Stimulated activated CD8-positive, alpha-beta memory T cell treated with anti-CD3 and anti-CD28 coated beads, Interleukin-2, amount 100 ng/mL, for 48 hours (primary cell): ENCODE data around the gene PARN.
"Not testable (repeated sequence)": the region's sequence is repeated elsewhere in the genome, so short reads cannot be mapped to it uniquely, and the experiment has no call there.

Experiments
- DNase-seq, 2 donors: peaks; one replicate each; pipeline ENCODE4 v3.0.0-alpha.2; 2020; ENCODE audit warnings: low read depth in 2 of 2

Gene PARN, protein sequence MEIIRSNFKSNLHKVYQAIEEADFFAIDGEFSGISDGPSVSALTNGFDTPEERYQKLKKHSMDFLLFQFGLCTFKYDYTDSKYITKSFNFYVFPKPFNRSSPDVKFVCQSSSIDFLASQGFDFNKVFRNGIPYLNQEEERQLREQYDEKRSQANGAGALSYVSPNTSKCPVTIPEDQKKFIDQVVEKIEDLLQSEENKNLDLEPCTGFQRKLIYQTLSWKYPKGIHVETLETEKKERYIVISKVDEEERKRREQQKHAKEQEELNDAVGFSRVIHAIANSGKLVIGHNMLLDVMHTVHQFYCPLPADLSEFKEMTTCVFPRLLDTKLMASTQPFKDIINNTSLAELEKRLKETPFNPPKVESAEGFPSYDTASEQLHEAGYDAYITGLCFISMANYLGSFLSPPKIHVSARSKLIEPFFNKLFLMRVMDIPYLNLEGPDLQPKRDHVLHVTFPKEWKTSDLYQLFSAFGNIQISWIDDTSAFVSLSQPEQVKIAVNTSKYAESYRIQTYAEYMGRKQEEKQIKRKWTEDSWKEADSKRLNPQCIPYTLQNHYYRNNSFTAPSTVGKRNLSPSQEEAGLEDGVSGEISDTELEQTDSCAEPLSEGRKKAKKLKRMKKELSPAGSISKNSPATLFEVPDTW

DNA sequence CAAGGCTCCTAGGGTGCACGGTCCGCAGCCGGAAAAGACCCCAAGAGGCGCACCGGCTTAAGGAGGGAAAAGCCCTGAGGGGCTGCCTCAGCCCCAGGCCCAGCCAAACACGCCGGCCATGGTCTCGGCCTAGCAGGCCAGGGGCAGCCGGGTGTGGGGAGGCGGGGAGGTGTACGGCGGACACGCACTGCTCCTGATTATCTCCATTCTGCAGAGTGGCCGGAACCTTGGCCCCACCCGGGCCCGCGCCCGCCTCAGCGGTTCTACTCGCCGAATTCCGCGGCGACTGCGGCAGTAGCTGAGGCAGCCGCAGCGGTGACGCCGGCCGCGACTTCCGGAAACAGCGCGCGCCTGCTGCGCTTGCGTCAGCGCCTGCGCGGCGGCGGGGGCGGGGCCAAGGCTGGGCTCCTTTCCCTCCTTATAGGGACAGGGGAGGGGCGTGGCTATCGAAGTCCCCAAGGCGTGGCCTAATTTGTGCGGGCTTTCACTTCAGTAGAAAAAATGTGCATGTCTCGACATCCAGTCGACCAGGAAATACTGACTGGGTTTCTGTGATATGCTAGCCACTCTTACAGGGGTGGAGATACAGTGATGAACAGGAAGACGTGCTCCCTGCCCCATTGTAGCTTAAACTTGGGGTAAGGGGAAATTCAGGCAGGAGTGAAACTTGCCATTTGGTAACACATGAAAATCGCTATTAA lies at the start of gene PARN:
TSS of gene PARN (minus strand) at position 342 of the 701 bp plus-strand sequence. CDS start at position 207, 135 bp downstream.
- DNase-seq, result peak; percentile 96 to 97

DNA sequence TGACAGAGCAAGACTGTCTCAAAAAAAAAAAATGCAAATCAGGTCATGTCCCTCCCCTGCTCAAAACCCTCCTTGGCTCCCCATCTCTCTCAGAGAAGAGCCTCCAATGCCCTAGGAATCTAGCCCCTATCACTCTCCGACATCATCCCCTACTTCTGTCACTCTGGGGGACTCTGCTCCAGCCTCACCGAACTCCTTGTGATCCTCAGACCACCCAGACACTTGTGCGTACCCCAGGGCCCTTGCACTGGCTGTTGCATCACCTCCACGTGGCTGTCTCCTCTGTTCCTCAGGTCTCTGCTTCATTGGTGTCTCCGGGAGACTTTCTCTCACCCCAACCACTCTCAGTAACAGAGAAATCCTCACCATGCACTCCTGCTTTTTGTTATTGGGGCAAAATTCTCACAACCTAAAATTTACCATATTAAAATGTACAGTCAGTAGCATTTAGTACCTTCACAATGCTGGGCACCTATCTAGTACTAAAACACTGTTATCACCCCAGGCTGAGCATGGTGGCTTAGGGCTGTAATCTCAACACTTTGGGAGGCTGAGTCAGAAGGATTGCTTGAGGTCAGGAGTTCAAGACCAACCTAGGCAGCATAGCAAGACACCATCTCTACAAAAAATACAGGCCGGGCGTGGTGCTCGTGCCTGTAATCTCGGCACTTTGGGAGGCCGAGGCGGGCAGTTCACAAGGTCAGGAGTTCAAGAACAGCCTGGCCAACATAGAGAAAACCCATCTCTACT lies 48.9 kb upstream of the PARN start:
- DNase-seq, result no peak

DNA sequence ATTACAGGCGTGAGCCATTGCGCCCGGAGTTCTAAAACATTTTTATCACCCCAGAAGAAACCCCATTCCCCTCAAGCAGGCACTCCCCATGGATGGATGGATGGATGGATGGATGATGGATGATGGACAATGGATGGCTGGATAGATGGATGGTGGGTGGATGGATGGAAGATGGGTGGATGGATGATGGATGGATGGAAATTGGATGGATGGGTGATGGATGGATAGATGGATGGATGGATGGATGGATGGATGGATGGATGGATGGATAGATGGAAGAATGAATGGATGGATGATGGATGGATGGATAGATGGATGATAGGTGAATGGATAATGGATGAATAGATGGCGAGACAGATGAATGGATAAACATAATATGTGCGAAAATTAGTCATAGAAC lies 47.6 kb upstream of the PARN start:
- no peak for DNase-seq

DNA sequence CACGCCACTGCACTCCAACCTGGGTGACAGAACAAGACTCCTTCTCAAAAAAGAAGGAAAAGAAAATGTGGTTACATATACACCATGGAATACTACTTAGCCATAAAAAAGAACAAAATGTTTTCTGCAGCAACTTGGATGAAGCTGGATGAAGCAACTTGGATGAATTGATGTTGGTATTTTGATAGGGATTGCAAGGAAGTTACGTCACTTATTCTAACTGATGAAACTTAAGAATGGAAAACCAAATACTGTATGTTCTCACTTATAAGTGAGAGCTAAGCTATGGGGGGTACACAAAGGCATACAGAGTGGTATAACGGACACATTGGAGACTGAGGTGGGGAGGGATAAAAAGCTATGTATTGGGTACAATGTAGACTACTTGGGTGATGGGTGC lies 46.6 kb upstream of the PARN start:
- no peak for DNase-seq

DNA sequence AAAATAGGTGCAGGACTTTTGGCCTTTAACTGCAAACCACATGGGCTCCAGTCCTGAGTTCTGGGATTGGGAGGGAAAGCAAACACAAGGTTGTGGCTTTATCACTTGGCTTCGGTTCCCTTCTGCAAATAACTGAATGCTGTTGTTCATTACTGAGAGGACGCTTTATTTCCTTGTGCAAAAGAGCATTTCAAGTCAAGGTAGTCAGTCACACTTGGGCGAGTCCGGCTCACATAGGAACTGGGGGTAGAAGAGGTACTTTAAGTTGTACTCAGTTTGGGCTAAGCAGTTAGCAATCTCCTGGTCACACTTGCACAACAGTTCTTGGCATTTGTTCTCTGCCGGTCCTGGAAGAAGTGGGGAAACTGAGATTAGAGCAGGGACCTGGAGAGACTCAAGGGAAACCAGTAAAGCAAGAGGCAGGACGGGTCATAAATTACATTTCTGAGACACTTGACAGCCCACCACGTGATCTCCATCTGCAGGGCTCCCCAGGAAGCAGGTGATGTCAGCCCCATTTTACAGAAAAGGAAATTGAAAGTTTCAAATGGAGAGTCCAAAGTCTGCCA lies 42.4 kb upstream of the PARN start:
- no peak for DNase-seq

DNA sequence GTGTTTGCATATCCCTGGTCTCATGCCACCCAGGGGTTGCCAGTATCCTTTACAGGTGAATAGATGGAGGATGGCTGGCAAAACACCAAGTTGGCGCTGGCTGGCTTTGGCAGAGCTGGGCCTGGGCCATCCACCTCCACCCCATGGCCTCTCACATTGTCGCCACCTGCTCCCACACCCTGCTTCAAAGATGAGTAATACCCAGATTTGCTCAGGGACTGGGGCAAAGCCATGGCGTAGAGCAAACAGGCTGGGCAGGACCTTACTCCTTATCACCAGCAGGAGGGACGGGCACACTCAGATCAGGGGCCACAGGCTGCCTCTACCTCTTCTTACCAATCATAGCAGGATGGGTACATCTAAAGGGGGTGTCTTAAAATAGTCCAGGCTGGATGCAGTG lies 39.7 kb upstream of the PARN start:
- no peak for DNase-seq

DNA sequence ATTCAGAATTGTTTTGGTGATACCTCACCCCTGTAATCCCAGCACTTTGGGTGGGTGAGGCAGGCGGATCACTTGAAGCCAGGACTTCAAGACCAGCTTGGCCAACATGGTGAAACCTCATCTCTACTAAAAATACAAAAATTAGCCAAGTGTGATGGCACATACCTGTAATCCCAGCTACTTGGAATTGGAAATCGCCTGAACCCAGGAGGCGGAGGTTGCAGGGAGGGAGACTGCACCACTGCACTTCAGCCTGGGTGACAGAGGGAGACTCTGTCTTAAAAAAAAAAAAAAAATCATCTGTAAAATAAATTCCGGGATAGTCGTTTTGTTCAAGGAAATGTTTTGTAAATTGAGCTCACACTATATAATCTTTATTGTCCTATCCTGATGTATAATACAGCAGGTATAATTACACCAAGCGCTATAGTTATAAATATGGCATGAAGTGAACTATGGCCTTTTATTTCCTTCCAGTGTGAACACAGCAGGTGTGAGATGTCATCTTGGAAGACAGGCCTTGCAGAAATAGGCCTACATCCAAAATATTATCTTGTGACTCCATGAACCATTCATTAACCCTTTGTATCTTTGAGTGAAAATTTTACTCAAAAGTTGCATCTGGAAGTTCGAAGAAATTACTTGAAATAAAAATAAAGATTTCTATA lies 38.6 kb upstream of the PARN start:
- no peak for DNase-seq

DNA sequence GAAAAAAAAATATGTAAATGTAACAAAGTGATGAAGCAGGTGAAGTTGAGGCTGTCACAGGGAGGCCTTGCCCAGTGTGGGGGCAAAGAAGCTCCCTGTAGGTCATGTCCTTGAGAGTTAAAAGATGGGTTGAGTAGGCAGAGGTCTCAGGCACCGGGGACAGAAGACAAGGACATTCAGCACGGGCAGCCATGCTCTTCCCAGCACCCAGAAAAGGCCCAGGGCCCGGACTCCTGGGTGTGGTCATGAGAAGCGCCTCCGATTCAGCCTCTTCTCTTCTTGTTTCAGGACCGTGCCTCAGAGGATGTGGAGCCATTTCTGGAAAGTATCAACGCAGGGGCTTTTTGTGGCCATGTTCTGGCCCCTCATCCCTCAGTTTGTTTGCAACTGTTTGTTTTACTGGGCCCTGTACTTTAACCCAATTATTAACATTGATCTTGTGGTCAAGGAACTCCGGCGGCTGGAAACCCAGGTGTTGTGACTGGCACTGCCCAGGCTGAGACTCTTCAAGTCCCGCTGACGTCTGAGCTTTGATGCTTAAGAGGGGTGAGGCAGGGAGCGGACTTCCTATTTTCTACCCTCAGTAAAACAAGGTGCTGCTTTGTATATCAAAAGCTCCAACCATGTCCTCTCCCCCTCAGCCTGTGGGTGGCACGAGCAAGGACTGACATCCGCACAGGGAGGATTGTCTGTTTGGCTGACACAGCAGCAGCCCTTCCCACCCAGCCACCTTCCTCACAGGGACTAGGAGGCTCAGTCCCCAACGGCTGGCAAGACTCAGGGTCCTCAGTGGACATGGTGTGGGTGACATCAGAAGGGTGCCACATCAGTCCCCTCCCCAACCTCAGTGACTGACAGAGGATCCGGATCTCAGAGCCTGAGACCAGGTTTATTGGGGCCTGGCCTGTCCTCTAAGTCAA lies 37.5 kb upstream of the PARN start:
- DNase-seq, result no peak

DNA sequence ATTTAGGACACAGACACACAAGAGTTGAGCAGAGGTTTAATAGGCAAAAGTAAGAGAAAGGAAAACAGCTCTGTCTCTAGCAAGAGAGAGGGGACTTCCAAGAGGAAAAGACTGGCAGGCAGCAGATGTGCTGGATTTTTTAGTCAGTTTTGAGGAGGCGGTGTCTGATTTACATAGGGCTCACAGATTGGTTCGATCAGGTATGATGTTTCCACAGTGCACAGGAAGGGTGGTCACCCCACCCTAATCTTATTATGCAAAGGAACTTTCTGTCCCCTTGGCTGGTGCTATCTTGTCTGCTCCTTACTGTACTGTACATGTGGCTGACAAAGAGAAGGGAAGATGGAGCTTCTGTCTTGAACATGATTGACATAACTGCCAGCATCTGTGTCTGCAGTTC lies 28.0 kb upstream of the PARN start:
- DNase-seq, result no peak

DNA sequence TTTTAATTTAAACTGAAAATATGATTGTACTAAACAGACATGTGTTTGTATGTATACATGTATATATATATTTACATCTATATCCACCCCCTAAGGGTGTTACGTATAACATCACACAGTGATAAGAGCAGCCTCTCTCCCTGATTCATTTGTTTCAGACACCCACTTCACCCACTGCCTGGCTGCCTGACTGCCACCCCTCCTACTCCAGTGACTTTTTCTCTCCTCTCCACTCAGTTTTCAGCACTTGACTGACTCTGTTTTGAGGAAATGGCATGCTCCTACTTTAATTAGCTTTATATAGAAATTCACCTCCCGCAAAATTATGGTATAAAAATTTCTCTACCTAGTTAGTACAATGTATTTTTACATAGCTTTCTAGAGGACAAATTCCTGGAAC lies 22.7 kb upstream of the PARN start:
- DNase-seq, result no peak

DNA sequence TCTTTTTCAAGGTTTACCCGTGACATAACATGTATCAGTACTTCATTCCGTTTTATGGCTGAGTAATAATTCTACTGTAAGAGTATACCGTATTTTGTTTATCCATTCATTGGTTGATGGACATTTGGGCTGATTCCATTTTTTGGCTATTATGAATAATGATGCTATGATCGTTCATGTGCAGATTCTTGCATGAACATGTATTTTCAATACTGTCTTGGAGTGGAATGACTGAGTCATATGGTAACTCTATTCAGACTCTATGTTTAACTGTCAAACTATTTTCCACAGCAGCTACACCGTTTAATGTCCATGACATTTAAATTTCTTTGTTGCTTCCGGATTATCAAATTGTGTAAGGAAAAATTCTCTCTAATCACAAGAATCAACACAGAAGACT lies 20.6 kb upstream of the PARN start:
- no peak for DNase-seq

DNA sequence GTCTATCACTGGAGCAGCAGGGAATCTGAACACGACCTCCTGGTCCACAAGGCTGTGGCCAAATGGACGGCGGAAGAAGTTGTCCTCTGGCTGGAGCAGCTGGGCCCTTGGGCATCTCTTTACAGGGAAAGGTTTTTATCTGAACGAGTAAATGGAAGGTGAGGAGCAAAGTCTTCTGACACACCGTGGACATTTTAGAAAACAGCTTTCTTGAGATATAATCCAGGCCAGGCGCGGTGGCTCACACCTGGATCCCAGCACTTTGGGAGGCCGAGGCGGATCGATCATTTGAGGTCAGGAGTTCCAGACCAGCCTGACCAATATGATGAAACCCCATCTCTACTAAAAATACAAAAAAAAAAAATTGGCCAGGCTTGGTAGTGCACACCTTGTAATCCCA lies 19.8 kb upstream of the PARN start:
- no peak for DNase-seq

DNA sequence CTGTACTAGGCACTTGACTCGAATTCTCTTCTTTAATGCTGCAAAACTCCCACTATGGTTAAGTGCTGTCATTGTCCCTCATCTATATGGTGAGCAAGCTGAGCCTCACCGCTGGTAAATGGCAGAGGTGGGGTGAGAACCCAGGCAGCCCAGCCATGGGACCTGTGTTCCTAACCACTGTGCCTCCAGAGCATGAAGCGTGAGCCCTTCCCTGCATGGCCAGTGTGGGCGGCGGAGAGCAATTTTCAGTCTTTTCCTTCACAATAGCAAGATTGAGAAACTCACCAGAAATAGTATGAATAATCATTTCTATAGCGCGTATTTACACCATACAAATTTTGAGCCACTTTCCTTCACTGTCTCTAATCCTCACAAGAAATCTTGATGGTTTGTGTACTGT lies 11.9 kb upstream of the PARN start:
- no peak for DNase-seq

DNA sequence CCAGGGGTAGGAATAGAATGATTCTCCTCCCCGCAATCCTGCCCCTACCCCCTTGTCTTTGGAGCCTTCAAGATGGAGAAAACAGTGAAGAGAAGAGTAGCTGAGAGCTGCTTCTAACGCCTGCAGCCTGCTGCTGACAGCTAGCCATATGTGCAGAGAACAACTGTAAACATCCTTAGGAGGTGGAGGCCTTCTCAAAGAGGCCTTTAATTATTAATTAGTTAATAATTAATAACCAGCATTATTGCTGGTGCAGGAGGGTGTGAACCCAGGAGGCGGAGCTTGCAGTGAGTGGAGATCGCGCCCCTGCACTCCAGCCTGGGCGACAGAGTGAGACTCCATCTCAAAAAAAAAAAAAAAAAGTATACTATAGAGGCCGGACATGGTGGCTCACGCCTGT lies 11.1 kb upstream of the PARN start:
- DNase-seq, result no peak

DNA sequence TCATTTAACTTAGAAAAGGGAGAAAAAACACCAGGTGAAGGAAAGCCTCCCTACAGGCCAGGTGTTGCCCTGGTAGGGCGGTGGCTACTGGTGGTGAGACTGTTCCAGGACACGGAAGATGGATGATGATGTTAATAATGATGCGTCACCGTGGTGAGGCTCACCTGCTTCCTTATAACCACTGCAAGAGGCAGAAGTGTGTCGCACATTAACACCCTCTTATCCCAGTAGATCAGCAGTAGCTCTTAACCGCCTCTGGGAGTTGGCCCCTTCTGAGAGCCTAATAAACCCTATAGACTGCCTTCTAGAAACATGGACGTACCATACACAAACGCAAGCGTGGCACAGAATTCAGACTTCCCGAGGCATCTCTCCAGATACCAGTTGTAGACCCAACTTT lies 10.5 kb upstream of the PARN start:
- DNase-seq, result no peak

DNA sequence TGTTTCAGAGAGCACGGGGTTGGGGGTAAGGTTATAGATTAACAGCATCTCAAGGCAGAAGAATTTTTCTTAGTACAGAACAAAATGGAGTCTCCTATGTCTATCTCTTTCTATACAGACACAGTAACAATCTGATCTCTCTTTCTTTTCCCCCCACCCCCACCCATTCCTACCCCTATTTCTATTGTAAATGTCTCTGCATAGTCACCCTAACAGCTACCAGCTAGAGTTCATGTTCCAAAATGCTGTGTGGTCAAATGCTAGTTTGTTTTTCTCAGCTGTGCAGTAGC lies 6.8 kb upstream of the PARN start:
- DNase-seq, result not testable (repeated sequence)

DNA sequence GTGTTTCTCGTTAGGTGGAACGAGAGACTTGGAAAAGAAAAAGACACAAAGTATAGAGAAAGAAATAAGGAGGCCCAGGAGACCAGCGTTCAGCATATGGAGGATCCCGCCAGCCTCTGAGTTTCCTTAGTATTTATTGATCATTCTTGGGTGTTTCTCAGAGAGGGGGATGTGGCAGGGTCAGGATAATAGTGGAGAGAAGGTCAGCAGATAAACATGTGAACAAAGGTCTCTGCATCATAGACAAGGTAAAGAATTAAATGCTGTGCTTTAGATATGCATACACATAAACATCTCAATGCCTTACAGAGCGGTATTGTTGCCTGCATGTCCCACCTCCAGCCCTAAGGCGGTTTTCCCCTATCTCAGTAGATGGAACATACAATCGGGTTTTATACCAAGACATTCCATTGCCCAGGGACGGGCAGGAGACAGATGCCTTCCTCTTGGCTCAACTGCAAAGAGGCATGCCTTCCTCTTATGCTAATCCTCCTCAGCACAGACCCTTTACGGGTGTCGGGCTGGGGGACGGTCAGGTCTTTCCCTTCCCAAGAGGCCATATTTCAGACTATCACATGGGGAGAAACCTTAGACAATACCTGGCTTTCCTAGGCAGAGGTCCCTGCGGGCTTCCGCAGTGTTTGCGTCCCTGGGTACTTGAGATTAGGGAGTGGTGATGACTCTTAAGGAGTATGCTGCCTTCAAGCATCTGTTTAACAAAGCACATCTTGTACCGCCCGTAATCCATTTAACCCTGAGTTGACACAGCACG lies 6.3 kb upstream of the PARN start:
- DNase-seq, result not testable (repeated sequence)

DNA sequence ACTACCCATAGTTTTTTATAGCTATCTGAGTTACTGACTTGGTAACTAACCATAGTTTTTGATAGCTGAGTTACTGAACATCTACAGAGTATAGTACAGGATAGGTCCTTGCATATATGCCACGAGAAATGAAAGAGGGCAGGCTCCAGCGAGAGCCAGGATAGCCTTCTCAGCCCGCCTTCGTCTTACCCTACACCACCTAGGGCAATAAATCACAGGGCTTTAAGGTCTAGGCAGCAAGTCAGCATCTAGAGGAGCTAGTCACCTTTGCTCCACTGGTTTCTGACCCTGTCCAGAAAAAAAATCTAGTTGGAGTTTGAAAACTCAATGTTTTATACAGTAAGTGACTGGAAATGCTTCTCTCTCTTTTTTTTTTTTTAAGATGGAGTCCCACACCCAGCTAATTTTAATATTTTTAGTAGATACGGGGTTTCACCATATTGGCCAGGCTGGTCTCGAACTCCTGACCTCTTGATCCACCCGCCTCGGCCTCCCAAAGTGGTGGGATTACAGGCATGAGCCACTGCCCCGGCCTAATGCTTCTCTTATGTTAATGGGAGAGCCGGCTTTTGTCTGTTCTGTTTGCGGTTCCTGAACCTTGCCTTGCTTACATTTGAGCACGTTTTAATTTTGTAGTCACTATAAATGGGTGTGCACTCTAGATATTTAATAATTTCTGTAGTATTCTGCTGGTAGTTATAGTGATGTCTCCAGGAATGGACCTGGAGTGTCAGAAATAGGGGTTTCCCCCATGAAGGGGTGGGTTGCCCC lies 5.5 kb upstream of the PARN start:
- no peak for DNase-seq

DNA sequence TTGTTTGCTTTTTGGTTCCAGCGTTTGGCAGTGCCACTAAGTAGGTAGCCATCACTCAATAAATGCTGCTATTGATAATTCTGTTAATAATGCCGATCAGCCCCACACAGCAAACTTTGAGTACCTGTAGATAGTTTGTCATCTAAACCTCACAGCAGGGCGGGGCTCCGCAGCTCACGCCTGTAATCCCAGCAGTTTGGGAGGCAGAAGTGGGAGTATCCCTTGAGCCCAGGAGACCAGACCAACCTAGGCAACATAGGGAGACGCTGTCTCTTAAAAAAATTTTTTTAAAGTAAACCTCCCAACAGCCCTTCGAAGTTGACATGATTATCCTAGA lies 4.3 kb upstream of the PARN start:
- no peak for DNase-seq
